B cell (primary cell): ENCODE data around the gene ZNF280A.

Experiments
- EZH2 ChIP-seq: IDR thresholded peaks from 2 replicates; pipeline ENCODE4 v1.6.1; 2012; ENCODE audit warnings: borderline replicate concordance, low read depth, mild to moderate bottlenecking, moderate library complexity, low read length; ENCODE audit not compliant: insufficient read depth, poor library complexity, severe bottlenecking
- TF ChIP-seq, protein P1 (sequence below): fragments of 200-600 bp; IDR thresholded peaks from one replicate; pipeline ENCODE4 v1.8.0; 2022; ENCODE audit warnings: antibody characterized with exemption, mild to moderate bottlenecking

DNA sequence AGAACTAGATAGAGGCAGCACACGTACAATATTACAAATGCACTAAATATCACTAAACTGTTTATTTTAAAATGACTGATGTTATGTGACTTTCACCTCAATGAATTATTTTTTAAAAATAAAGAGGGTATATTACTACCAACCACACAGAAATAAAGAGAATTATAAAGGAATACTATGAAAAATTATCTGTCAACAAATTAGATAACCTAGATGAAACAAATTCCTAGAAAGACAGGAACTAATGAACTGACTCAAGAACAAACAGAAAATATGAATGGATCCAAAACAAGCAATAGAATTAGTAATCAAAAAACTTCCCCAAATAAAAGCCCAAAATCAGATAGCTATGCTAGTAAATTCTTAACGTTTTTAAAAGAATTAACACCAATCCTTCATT is 21.8 kb downstream of the ZNF280A start:
- TF ChIP-seq, protein P1, sequence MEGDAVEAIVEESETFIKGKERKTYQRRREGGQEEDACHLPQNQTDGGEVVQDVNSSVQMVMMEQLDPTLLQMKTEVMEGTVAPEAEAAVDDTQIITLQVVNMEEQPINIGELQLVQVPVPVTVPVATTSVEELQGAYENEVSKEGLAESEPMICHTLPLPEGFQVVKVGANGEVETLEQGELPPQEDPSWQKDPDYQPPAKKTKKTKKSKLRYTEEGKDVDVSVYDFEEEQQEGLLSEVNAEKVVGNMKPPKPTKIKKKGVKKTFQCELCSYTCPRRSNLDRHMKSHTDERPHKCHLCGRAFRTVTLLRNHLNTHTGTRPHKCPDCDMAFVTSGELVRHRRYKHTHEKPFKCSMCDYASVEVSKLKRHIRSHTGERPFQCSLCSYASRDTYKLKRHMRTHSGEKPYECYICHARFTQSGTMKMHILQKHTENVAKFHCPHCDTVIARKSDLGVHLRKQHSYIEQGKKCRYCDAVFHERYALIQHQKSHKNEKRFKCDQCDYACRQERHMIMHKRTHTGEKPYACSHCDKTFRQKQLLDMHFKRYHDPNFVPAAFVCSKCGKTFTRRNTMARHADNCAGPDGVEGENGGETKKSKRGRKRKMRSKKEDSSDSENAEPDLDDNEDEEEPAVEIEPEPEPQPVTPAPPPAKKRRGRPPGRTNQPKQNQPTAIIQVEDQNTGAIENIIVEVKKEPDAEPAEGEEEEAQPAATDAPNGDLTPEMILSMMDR = no peak
- TF ChIP-seq EZH2 = no peak
